ENCODE data around the gene CCDC15.
"Not testable (repeated sequence)": the region's sequence is repeated elsewhere in the genome, so short reads cannot be mapped to it uniquely, and the experiment has no call there.

CCDC15 gene

DNA sequence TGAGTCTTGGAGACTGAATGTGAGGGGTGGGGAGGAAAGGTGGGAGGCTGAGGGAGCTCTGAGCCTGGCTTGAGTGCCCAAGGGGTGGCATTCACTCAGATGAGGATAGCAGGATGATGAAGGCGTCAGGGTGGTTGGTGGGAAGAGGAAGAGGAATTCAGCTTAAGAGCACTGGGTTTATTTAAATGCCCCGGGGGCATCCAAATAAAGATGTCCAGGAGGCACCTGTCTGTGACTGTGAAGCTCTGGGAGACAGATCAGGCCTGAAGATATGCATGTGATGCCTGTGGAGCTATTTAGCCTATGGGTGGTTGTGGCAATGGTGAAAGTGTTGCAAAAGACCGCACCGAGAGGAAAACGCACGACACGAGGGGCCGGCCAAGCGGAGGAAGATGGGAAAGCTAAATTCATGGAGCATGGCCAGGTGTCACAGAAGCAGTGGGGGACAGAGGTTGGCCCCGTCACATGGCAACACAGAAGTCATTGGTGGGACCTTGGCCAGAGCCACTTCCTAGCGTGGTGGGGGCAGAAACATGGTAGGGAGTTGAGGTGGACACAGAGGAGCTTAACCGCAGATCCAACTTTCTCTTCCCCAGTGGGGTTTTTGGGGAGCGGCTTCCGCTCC is 124.6 kb downstream of the CCDC15 start:
- FAIRE-seq: no peak
- DNase-seq (ENCODE audit: insufficient read length, low spot score): no peak

DNA sequence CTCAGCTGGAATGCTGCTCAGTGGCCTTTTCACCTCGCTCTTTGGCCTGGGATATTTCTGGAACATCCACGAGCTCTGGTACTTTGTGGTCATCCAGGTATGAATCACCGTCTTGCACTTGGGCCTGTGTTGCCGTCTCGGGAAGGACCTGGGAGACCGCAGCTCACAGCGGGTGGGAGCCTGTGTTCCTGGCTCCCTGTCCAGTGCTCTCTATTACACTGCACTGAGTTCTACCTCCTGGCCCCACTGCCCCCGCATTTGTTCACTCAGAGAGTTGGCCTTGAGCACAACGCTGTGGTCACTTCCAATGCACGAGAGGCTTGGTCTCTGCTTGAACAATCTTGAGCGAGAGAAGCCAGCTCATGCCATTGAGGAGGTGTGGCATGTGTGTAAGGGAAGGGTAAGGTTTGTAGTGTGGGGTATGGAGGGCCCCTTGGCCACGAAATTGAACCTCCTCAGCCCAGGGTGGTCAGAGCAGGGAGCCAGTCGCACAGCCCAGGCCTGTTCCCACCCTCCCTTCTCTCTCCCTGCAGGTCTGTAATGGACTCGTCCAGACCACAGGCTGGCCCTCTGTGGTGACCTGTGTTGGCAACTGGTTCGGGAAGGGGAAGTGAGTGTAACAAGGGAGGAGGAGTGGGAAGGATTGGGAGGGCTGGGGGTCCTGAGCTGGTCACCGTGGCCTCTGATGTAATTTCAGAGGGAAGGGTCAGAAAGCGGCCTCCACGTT is 125.3 kb downstream of the CCDC15 start:
- FAIRE-seq: no peak
- DNase-seq (ENCODE audit: insufficient read length, low spot score): no peak

DNA sequence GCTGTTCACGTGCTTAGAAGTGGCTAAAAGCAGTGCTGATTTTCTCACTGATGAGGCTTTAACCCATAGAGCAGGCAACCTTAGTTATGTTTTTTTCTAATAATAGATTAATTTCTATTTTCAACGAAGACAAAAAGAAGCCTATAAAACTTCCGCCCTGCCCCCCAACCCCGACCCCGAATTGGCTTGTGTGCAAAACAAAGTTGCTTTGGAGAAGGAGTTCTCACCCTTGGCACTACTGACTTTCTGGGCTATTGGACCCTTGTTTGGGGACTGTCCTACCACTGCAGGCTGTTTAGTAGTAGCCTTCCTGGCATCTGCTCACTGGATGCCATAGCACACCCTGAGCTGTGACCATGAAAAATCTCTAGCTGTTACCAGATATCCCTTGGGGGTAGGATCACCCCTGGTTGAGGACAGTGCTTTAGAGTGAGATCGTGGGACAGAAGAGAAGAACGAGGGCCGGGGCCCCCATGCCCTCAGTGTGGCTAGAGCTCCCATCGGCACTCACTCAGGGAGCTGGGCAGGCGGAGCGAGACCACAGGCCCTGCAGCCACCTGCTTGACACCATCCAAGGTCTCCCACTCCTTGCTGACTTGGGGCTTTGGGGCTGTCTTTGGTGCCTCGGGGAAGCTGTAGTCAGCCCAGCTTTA is 126.0 kb downstream of the CCDC15 start:
- FAIRE-seq: no peak
- DNase-seq (ENCODE audit: insufficient read length, low spot score): no peak

DNA sequence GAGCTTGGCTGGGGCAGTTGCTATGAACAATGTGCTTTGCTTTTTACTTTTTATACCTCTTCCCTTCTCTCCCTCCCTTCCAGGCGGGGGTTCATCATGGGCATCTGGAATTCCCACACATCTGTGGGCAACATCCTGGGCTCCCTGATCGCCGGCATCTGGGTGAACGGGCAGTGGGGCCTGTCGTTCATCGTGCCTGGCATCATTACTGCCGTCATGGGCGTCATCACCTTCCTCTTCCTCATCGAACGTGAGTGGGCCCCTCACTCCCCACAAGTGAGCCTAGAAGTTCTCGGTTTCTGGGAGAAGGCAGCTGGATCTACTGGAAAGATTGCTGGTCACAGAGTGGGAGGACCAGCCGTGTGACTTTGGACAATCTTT is 126.5 kb downstream of the CCDC15 start:
- no peak for FAIRE-seq
- DNase-seq (ENCODE audit: insufficient read length, low spot score): no peak

DNA sequence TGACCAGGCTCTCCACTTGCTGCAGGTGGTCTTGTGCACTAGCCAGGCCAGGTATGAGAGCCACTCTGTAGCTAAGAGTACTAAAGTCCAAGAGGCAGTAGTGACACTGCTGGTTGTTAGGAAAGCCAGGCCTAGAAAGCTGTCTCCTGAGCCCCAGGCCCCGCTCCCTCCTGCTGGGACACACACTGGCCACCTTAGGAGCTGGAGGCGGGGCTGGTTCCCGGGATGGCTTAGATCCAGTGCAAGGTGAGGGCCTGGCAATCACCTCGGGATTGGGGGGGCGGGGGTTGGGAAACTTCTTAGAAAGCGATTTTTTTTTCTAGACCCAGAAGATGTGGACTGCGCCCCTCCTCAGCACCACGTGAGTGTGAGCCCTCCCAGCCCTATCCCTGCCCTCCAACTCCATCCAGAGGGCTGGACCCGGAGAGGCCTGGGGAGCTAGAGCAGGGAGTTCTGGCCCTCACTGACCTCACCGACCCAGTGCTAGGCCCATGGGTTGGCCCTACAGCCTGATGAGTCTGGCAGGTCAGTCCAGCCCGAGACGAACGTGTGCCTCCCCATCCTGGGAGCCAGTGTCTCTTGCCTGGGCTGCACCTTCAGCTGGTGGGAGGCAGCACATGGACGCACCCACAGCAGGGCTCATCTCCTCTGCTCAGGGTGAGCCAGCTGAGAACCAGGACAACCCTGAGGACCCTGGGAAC is 127.2 kb downstream of the CCDC15 start:
- DNase-seq (ENCODE audit: insufficient read length, low spot score) (no peak), FAIRE-seq (no peak)

DNA sequence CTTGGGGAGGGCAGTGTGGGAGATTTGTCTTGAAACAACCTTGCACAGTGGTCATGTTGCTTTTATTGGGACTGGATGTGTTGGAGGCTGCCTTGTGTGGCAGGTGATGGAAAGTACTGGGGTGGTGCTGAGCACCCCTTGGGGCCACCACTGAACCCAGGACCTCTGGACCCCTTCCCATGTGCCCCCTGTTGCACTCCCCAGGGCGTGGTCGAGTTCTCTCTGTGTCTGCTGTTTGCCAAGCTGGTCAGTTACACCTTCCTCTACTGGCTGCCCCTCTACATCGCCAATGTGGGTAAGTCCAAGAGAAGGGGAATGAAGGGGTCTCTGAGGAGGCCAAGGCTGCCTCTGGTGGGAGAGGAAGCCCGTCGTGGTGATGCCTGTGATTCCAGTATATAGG is 128.0 kb downstream of the CCDC15 start:
- DNase-seq (ENCODE audit: insufficient read length, low spot score) (no peak), FAIRE-seq (no peak)

DNA sequence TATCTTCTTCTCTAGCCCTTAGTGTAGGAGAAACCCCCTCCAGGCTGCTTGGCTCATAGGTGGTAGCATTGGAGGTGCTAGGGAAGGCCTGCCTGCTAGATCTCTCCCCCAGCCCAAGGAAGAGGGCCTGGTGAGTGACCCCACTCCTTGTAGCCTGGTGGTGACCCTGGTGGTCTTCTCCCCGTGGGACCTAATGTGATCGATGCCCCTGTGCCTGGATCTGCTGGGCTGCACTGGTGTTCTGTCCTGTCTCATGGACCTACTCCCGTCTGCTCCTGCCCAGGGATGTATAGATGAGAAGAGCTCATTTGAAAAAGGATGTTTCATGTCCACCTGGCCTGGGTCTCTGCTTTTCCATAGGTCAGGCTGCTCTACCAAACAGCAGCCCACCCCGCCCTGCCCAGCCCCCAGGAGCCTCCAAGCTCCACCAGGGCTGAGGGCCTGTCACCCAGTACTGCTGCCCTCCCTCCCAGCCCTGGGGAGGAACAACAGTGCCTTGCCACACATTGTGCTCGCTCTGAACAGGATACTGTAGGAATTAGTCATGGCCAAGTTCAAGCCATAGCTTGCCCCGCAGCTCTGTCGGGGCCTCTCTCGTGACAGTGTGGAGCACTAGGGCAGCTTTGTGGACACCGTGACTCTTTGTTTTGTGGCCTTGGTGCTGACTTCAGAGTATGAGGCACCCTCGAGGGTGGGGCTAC is 128.8 kb downstream of the CCDC15 start:
- peak; percentile 46 for FAIRE-seq

DNA sequence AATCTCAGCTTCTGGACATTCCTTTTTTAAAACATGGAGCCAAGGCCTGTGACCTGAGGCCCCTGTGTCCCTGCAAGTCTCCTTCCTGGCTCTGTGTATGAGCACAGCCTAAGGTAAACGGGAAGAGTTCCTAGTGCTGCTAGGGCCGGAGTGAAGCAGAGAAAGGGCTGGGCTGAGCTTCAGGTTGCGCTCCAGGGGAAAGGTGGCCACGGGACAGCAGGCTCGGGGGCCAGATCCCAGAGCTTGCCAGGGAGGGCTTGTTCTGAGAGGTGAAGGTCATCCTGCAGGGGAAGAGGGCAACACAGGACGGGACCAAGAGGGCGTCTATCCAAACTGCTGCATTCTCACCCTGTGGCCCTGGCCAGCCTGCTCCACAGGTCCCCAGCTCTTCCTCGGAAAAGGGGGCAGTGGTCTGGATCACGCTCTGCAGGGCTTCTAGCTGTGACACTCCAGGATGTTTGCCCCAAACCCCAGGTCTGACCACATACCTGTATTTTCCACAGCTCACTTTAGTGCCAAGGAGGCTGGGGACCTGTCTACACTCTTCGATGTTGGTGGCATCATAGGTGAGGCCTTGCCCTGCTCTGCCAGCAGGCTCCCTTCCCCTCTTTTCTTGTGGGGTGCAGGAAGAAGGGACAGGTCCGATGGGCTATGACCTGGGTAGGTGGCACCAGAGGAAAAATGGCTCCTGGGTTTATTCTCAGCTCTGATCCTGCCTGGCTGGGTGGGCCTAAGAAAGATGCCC is 129.5 kb downstream of the CCDC15 start:
- DNase-seq (ENCODE audit: insufficient read length, low spot score) (no peak), FAIRE-seq (no peak)

More for the DNA sequence above, 128.8 kb downstream of the CCDC15 start:
- DNase-seq (ENCODE audit: insufficient read length, low spot score): peak; percentile 56

DNA sequence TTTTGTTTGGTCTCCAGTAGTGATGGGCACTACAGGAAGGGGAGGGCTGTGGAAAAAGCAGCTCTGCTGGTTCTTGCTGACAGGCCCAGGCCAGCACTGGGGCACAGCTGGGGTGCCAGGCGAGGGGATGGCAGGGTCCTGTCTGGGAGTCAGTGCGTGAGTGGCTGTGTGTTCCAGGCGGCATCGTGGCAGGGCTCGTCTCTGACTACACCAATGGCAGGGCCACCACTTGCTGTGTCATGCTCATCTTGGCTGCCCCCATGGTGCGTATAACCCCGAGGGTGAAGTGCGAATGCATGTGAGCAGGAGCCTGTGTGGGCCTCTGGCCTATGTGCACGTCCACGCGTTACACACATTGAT is 130.0 kb downstream of the CCDC15 start:
- no peak for FAIRE-seq
- DNase-seq (ENCODE audit: insufficient read length, low spot score): no peak

DNA sequence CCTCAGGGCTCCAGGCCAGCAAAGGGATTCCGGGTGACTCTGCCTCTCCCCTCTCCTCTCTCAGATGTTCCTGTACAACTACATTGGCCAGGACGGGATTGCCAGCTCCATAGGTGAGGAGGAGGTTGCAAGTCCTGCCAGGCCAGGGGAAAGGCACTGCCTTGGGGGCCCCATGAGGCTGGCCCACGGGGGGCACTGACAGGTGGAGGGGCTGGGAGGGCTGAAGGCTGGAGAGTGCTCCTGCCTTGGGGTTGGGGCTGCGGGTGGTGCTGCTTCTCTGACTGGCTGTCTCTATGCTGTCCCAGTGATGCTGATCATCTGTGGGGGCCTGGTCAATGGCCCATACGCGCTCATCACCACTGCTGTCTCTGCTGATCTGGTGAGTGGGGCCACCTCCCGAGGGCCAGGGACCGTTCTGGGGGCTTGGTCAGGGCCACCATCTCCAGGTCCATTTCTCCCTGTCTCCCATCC is 130.8 kb downstream of the CCDC15 start:
- FAIRE-seq: no peak
- DNase-seq (ENCODE audit: insufficient read length, low spot score): no peak

DNA sequence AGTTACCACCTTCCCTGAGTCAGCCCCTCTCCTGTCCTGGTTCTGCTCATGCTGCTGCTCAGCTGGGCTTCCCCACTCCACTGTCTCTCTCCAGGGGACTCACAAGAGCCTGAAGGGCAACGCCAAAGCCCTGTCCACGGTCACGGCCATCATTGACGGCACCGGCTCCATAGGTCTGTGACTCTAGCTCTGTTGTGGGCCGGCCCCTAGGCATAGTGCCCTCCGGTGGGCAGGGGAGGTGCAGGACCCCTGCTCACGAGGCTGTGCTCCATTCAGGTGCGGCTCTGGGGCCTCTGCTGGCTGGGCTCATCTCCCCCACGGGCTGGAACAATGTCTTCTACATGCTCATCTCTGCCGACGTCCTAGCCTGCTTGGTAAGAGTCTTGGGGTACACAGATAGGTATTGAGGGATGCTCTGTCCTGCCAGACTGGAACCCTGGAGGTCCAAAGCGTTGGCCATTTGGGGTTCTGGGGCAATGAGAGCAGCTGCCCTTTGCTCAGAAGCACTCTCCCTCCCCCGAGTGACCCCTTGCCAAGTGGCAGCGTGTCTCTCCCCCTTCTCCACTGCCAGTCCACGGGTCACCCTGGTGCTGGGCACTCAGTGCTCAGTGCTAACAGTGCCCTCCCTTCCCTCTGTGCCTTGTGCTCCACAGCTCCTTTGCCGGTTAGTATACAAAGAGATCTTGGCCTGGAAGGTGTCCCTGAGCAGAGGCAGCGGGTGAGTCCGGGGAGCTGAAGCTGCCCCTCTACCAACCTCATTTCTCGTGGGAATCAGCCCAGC is 131.5 kb downstream of the CCDC15 start:
- DNase-seq (ENCODE audit: insufficient read length, low spot score) (no peak), FAIRE-seq (no peak)

DNA sequence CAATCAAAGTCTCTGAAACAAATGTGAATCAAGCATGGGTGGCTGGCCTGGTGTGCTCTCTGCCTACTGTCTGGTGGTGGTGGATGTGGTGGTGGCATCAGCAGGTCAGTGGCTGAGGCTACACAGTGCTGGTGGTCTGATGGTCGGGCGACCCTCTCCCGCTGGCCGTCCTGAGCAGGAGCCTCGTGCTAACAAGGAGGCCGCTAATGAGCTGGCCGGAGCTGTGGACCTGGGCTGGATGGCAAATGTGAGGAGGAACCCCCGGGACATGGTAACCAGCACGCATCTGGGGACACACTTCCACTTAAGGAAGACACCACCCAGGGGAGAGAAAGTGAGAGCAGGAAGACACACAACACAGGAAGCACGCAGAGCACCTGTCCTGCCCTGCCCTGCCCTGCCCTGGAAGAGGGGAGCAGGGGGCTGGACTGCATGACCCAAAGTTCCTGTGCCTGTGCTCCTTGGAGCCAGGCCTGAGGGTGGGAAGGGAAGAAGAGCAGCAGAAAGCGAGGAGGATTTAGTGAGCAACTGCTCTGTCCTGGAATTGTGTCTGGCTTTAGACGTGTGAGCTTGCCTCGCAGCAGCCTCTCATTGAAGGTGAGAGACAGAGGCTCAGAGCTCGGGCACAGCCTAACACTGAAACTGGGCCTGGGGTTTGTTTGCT is 132.8 kb downstream of the CCDC15 start:
- DNase-seq (ENCODE audit: insufficient read length, low spot score): no peak
- FAIRE-seq: no peak

DNA sequence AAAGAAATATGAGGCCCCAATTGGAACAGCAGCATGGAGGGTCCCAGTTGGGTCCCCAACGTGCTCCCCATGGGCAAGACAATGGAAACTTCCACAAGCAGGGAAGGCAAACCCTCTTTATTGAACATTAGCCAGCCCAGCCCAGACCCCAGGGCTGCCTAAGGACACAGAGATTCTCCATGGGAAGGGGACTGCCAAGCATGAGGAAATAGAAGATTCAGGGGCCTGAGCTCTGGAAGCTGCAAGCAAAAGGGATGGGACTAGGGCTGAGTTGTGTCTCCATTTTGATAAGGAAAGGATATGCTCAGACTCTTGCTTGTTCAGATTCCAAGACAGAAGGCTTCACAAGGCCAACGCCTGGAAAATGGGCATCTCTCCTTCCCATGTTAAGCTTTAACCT is 134.1 kb downstream of the CCDC15 start:
- no peak for DNase-seq (ENCODE audit: insufficient read length, low spot score)
- FAIRE-seq: no peak

DNA sequence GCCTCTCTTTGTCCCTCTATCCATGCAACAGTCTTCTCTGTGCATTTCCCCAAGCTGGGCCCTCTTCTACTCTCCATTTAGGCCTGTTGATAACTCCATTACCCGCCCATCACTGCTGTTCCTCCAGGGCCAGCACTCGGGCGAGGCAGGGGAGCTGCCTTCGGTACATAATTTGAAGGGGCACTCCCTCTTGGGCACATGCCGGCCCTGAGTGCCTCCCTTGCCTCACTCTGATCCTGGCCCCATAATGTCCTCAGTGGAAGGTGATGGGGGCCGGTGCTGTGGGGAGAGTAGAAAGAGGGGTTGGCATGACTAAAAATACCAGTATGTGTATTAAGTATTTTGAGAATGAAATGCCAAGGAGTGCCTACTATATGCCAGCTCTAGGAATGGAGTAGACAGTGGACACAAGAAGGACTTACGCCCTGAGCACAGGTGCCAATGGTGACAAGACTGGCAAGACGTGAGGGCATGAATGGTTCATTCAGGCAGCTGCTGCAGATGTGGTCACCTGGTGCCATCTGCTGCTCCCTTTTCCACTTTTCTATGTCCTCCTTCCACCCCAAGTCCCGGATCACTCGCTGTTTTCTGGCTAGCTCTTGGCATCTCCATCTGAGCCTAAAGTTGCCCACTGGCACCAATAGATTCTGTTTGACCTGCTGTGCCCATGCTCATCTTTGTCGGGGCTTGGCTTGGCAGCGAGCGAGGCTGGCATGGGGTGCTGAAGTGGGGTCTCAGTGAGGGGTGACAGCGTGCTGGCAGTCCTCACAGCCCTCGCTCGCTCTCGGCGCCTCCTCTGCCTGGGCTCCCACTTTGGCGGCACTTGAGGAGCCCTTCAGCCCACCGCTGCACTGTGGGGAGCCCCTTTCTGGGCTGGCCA is 134.8 kb downstream of the CCDC15 start:
- FAIRE-seq: no peak
- DNase-seq (ENCODE audit: insufficient read length, low spot score): no peak

DNA sequence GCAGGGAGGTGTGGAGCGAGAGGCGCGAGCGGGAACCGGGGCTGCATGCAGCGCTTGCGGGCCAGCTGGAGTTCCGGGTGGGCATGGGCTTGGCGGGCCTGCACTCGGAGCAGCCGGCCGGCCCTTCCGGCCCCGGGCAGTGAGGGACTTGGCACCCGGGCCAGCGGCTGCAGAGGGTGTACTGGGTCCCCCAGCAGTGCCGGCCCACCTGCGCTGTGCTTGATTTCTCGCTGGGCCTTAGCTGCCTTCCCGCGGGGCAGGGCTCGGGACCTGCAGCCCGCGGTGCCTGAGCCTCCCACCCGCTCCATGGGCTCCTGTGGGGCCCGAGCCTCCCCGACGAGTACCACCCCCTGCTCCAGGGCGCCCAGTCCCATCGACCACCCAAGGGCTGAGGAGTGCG is 135.5 kb downstream of the CCDC15 start:
- DNase-seq (ENCODE audit: insufficient read length, low spot score): not testable (repeated sequence)

DNA sequence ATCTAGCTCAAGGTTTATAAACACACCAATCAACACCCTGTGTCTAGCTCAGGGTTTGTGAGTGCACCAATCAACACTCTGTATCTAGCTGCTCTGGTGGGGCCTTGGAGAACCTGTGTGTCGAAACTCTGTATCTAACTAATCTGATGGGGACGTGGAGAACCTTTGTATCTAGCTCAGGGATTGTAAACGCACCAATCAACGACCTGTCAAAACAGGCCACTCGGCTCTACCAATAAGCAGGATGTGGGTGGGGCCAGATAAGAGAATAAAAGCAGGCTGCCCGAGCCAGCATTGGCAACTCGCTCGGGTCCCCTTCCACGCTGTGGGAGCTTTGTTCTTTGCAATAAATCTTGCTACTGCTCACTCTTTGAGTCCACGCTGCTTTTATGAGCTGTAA is 136.1 kb downstream of the CCDC15 start:
- FAIRE-seq; DNase-seq (ENCODE audit: insufficient read length, low spot score): not testable (repeated sequence)

More for the DNA sequence above, 135.5 kb downstream of the CCDC15 start:
- FAIRE-seq: not testable (repeated sequence)

DNA sequence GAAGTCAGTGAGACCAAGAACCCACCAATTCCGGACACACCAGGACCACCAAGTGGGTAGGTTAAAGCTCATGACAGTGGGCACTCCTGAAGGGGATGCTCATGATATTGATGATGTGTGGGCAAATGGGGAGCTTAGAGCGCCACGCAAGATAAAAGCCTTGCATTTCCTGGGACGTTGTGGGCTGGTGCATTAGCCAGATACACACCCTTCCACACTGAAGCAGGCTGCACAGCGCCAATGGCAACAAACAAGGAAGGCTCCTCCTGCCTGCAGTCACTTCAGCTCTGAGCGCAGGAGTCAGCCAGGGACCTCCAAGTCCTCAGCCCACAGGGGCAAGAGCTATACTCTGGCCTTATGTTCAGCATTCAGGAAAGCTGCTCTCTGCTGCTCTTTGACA is 136.8 kb downstream of the CCDC15 start:
- FAIRE-seq: no peak
- DNase-seq (ENCODE audit: insufficient read length, low spot score): no peak

Data from HTR-8/SVneo (cell line).